ENCODE results near the gene AFG1L. TPM values are rescaled to one million over a fixed set of nuclear protein-coding genes. Genes with fewer than 3 reads are reported as not detected.

The AFG1L gene
- total RNA-seq, 1 donor from 2014 or later, result 9.5 TPM

Other genes with a start within 250 kb of the AFG1L start
- gene OSTM1, start 220.3 kb upstream of the AFG1L start, total RNA-seq, result 49.9 and 54.1 TPM in 2 replicates
- not detected in 2 replicates for gene NR2E1, start 129.0 kb upstream of the AFG1L start, total RNA-seq
- 166 and 171 TPM in 2 replicates for gene SNX3, start 34.0 kb upstream of the AFG1L start, total RNA-seq